Measurements from ENCODE around the gene CFAP251.

- TF ChIP-seq CTCF (optimal IDR thresholded peaks at IDR 0.05 in 1 of 3, IDR thresholded peaks at IDR 0.05 in 1 of 3, conservative IDR thresholded peaks at IDR 0.05 in 1 of 3; ENCODE audit: extremely low read depth in 1 of 3, insufficient read depth in 2 of 3, low read length in 3 of 3) = no peak
- no peak for TF ChIP-seq EZH2 (IDR thresholded peaks at IDR 0.05; ENCODE audit: low read length)
These were observed 125.1 kb downstream of the CFAP251 start for GRCh38 chr12:122043476-122043875.
